Smooth muscle cell (in vitro differentiated cells): ENCODE results near the gene CWF19L1. TPM values are rescaled to one million over a fixed set of nuclear protein-coding genes. Genes with fewer than 3 reads are reported as not detected.
A peak's percentile ranks its signal among the peaks of the same experiment; 100 is the strongest.

Experiments
- DNase-seq: peaks from one replicate; lab custom pipeline; 2025; ENCODE audit not compliant: unreplicated experiment; lab: John Stamatoyannopoulos, UW
- H2AFZ ChIP-seq: fragments of 200-600 bp; sonication (generic); 2 replicates; pipeline ENCODE4 v1.6.0; 2016; ENCODE audit warnings: antibody characterized with exemption, low read depth, mild to moderate bottlenecking
- H3F3A ChIP-seq: fragments of 200-600 bp; sonication (generic); 2 replicates; pipeline ENCODE4 v1.6.0; 2017; ENCODE audit warnings: antibody characterized with exemption, low read depth
- H3K27ac ChIP-seq: fragments of 200-600 bp; sonication (generic); 2 replicates; pipeline ENCODE4 v1.5.1; 2016; ENCODE audit warnings: low read depth, mild to moderate bottlenecking
- H3K27me3 ChIP-seq: fragments of 200-600 bp; sonication (generic); 2 replicates; pipeline ENCODE4 v1.6.1; 2016; ENCODE audit warnings: low read depth, mild to moderate bottlenecking
- H3K36me3 ChIP-seq: fragments of 200-600 bp; sonication (generic); 2 replicates; pipeline ENCODE4 v1.5.1; 2016; ENCODE audit warnings: low read depth
- H3K4me1 ChIP-seq: fragments of 200-600 bp; sonication (generic); 2 replicates; pipeline ENCODE4 v1.5.1; 2016; ENCODE audit warnings: low read depth
- H3K4me2 ChIP-seq: fragments of 200-600 bp; sonication (generic); 2 replicates; pipeline ENCODE4 v1.6.0; 2016; ENCODE audit warnings: mild to moderate bottlenecking
- H3K4me3 ChIP-seq: fragments of 200-600 bp; sonication (generic); 2 replicates; pipeline ENCODE4 v1.5.1; 2016; ENCODE audit warnings: mild to moderate bottlenecking
- H3K79me2 ChIP-seq: fragments of 200-600 bp; sonication (generic); 2 replicates; pipeline ENCODE4 v1.6.0; 2016; ENCODE audit warnings: low read depth, mild to moderate bottlenecking
- H3K9ac ChIP-seq: fragments of 200-600 bp; sonication (generic); 2 replicates; pipeline ENCODE4 v1.6.0; 2016; ENCODE audit warnings: low read depth
- H3K9me3 ChIP-seq: fragments of 200-600 bp; sonication (generic); replicated peaks from 2 replicates; pipeline ENCODE4 v1.5.1; 2016; ENCODE audit warnings: low read depth
- H4K20me1 ChIP-seq: fragments of 200-600 bp; sonication (generic); 2 replicates; pipeline ENCODE4 v1.6.0; 2016; ENCODE audit warnings: low read depth
- CTCF ChIP-seq: fragments of 200-600 bp; sonication (generic); IDR thresholded peaks from 2 replicates; pipeline ENCODE4 v1.5.1; 2017; ENCODE audit warnings: borderline replicate concordance, mild to moderate bottlenecking, antibody characterized with exemption; ENCODE audit not compliant: insufficient read depth, poor library complexity, severe bottlenecking
- WGBS: methylation state at CpG from one replicate; pipeline ENCODE4 v1.1.7; 2016; ENCODE audit warnings: low lambda C conversion rate; 5-methylcytosine and 5-hydroxymethylcytosine counted together
- polyA plus RNA-seq: library from polyadenylated mRNA; unstranded; fragments of >200 nt; fragmentation: Nextera tagmentation; extraction: Ambion mirVana; gene quantifications from 2 replicates; pipeline ENCODE4 v1.2.1, GENCODE V29; 2016
- total RNA-seq: library from RNA; depleted of rRNA; stranded (reverse); fragments of >200 nt; gene quantifications from 2 replicates; pipeline ENCODE4 v1.2.3, GENCODE V29; 2014

CWF19L1 gene
- total and polyA plus RNA-seq, 2 experiments from 2014 or later: 12.1 to 12.7 TPM

DNA sequence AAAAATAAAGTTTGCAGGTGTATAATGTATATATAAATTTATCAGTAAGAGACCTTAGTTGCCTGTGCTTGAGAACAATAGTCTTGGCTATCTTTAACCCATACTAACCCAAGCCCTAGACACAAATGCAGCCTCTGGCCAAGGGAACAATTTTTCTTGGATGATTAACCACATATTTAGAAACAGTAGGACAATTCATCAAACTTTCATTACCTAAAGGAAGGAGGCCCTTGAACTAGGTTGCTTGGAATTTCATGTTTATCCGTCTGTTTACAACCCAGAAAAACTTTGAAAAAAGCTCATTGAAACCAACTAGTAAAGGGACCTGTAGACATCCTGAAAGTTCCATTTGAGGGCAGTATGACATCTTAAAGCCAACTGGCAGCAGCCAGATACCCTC is 72.7 kb downstream of the CWF19L1 start:
- H3K9ac ChIP-seq: no peak overlapping the region
- WGBS: 96% methylated on average over 1 of the region's 1 CpG
- H3K9me3 ChIP-seq: no peaks in the 10 kb centered on the region
- H3K27me3 ChIP-seq: no peaks in the 10 kb centered on the region
- H3K4me2 ChIP-seq: no peak overlapping the region
- no peaks in the 10 kb centered on the region for H3K79me2 ChIP-seq
- peaks cover 39% of the 10 kb centered on the region for H3K36me3 ChIP-seq
- DNase-seq: no peak
- H3K27ac ChIP-seq: no peak overlapping the region
- no peaks in the 10 kb centered on the region for H3F3A ChIP-seq
- TF ChIP-seq CTCF: no peak
- no peaks in the 10 kb centered on the region for H3K4me1 ChIP-seq
- H4K20me1 ChIP-seq: no peaks in the 10 kb centered on the region
- H3K4me3 ChIP-seq: no peak overlapping the region
- H2AFZ ChIP-seq: no peak overlapping the region

- Histone ChIP-seq H4K20me1 (no peaks in the 10 kb centered on the region), H3K4me1 (peaks cover under 1% of the 10 kb centered on the region), H3K4me3 (no peak overlapping the region), H3K36me3 (peaks cover 32% of the 10 kb centered on the region), H3K9me3 (no peaks in the 10 kb centered on the region), H3K27me3 (no peaks in the 10 kb centered on the region), H3K79me2 (peaks cover 13% of the 10 kb centered on the region), H3F3A (no peaks in the 10 kb centered on the region), H2AFZ (no peak overlapping the region), H3K27ac (no peak overlapping the region), H3K4me2 (no peak overlapping the region), H3K9ac (no peak overlapping the region)
- 98% methylated on average over 2 of the region's 2 CpGs for WGBS
- DNase-seq: no peak
- no peak for TF ChIP-seq CTCF
Measured at GRCh38 chr10:100192350-100192749, 75.1 kb downstream of the CWF19L1 start.

DNA sequence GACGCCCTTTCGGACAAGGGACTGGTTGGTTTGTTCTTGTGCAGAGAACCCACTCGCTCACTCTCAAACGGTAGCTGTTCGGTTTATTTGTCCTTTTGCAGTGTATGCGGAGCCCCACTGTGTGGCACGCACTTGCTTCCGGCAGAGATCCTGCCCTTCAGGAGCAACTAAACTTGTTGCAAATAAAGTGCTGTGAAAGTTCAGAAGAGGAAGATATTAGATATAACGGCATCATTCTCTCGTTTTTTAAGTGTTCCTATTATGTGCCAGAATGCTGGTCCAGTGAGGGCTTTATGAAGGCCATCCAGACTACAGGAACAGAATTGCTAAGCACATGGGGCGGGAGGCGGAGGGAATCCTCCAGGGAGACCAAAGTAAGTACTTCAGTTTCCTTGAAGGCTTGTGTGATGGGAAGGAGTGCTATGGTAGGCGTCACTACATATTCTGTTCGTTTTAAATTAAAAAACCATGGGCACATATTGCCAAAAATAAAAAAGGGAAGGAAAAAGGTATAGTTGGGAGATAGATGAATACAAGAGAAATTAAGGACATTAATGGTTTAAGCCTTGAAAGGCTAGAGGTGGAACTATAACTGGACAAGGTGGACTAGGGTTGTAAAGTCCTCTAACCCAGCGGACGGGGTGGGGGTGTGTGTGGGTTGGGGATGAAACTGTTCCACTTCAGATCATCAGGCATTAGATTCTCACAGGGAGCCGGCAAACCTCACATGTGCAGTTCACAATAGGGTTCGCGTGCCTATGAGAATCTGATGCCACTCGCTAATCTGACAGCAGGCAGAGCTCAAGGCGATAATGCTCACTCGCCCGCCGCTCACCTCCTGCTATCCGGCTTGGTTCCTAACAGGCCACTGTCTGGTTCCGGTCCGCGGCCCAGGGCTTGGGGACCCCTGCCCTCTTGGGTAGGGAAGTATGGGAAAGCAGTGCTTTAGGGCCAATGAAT is 80.9 kb downstream of the CWF19L1 start:
- Histone ChIP-seq H3K9me3 (no peaks in the 10 kb centered on the region), H3K4me1 (peaks cover 18% of the 10 kb centered on the region), H3K27ac (peak overlapping the region; percentile 62), H3K36me3 (peaks cover 27% of the 10 kb centered on the region), H2AFZ (peak overlapping the region; percentile 97), H3K9ac (peak overlapping the region; percentile 93), H3K79me2 (peaks cover 20% of the 10 kb centered on the region), H3K4me2 (peak overlapping the region; percentile 85), H3K27me3 (no peaks in the 10 kb centered on the region), H3K4me3 (peak overlapping the region; percentile 91), H3F3A (peaks cover 6% of the 10 kb centered on the region), H4K20me1 (no peaks in the 10 kb centered on the region)
- no peak for TF ChIP-seq CTCF
- no peak for DNase-seq
- WGBS: 47% methylated on average over 28 of the region's 28 CpGs
